Aorta (tissue), 5 donors: ENCODE data around the gene SCIMP. TPM values are rescaled to one million over a fixed set of nuclear protein-coding genes. Genes with fewer than 3 reads are reported as not detected.

ENCODE experiments used
- ATAC-seq: fragments of 200-7000 bp; cut with Tn5 transposase; one replicate; pipeline ENCODE4 v1.9.1; 2022; ENCODE audit warnings: moderate library complexity; ENCODE audit not compliant: low FRiP score
- DNase-seq, 2 donors: peaks; one replicate each; pipeline ENCODE4 v3.0.0-alpha.2; 2020
- H3K27ac ChIP-seq, 2 donors: one replicate each; pipeline ENCODE4 v1.5.1; 2013; ENCODE audit warnings: low read length in 2 of 2, mild to moderate bottlenecking in 2 of 2, moderate library complexity in 2 of 2, control low read depth in 1 of 2, inconsistent platforms in 1 of 2, low read depth in 1 of 2
- H3K27me3 ChIP-seq, 2 donors: one replicate each; pipeline ENCODE4 v1.6.1; 2013; ENCODE audit warnings: control low read depth in 1 of 2, low read length in 1 of 2, mild to moderate bottlenecking in 1 of 2, moderate library complexity in 1 of 2; ENCODE audit not compliant: insufficient read depth in 2 of 2, control insufficient read depth in 1 of 2
- H3K36me3 ChIP-seq, 2 donors: one replicate each; pipeline ENCODE4 v1.6.1; 2013; ENCODE audit warnings: control low read depth in 1 of 2, low read length in 1 of 2, mild to moderate bottlenecking in 1 of 2; ENCODE audit not compliant: insufficient read depth in 2 of 2, control insufficient read depth in 1 of 2
- H3K4me1 ChIP-seq, 2 donors: one replicate each; pipeline ENCODE4 v1.6.1; 2013; ENCODE audit warnings: low read length in 2 of 2, control low read depth in 1 of 2, mild to moderate bottlenecking in 1 of 2, moderate library complexity in 1 of 2; ENCODE audit not compliant: insufficient read depth in 2 of 2, control insufficient read depth in 1 of 2
- H3K4me3 ChIP-seq, 2 donors: one replicate each; pipeline ENCODE4 v1.5.1; 2013; ENCODE audit warnings: low read length in 2 of 2, control low read depth in 1 of 2, mild to moderate bottlenecking in 1 of 2
- H3K9me3 ChIP-seq: one replicate; pipeline ENCODE4 v1.6.1; 2013; ENCODE audit warnings: mild to moderate bottlenecking, low read length; ENCODE audit not compliant: control insufficient read depth
- WGBS, 2 donors: extraction: QIAGEN DNeasy Blood & Tissue Kit; methylation state at CpG; one replicate each; pipeline ENCODE4 v1.1.7; 2013; 5-methylcytosine and 5-hydroxymethylcytosine counted together
- intact Hi-C, 2 donors: fragments of 100-400 bp; cut with DNase I; formaldehyde crosslinking; loops; one replicate each; pipeline versions ENCODE4 v1.14.2 to v1.15.0; 2022
- polyA plus RNA-seq, 2 donors: library from polyadenylated mRNA; stranded (reverse); fragments of 200-250 nt; gene quantifications; one replicate each; pipeline ENCODE4 v1.2.3, GENCODE V29; 2013
- total RNA-seq, 2 donors: library from RNA; stranded (reverse); fragmentation: NEBNext Ultra II Directional; extraction: Animal tissue kit (Norgen Biotek cat#: 25700); gene quantifications; one replicate each; pipeline ENCODE4 v1.2.1, GENCODE V29; 2021
- donor health status: healthy with polysubstance abuse.
- donor health status: Bipolar disorder and iron deficiency.
- donor health status: DM: no; HTN: no; CAD: no.
- donor health status: DM: no; HTN: no; CAD: no.
- donor health status: DM: yes; HTN: yes; CAD: no.

Gene SCIMP
- total and polyA plus RNA-seq, 4 donors, result 0.84 to 8.0 (median 6.0) TPM

- H3K27ac ChIP-seq, result no peak overlapping the region
- 89 to 91% methylated on average over 6 of the region's 6 CpGs for WGBS, 2 donors
- DNase-seq, result no peak
- no peaks in the 10 kb centered on the region for H3K36me3 ChIP-seq
- H3K4me1 ChIP-seq, result no peaks in the 10 kb centered on the region
- no peaks in the 10 kb centered on the region for H3K9me3 ChIP-seq
- no peaks in the 10 kb centered on the region for H3K27me3 ChIP-seq
- no peak for ATAC-seq
- H3K4me3 ChIP-seq, result no peak overlapping the region
- intact Hi-C loops, result no loop called here
Measured at GRCh38 chr17:5263441-5263840, 28.8 kb upstream of the SCIMP start.

DNA sequence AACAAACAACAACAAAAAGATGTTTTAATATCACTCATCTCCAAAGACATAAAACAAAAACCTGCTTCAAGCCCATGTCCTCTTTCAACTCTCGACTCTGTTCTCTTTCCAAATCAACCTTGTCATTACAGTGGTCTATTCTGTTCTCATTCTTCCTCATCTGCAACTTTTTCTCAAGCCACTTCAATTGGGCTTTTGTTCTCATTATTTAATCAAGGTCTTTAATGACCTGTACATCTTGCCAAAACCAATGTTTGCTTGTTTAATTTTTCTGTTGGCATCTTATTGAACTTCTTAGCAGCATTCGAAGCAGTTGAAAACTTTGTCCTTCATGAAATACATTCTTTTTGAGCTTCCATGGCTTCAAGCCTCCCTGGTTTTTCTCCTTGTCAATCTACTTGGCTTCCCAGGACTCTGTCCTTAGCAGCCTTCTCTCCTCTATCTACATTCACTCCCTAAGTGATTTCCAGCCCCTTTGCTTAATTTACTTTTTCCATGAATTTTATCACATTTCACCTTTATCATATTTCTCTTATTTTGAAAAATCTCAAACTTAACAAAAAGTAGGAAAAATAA lies 27.8 kb upstream of the SCIMP start:
- intact Hi-C loops, result no loop called here
- Histone ChIP-seq H3K9me3 (no peaks in the 10 kb centered on the region), H3K4me1 (no peaks in the 10 kb centered on the region), H3K27ac (no peak overlapping the region), H3K27me3 (no peaks in the 10 kb centered on the region), H3K4me3 (no peak overlapping the region), H3K36me3 (no peaks in the 10 kb centered on the region)
- ATAC-seq, result no peak
- WGBS, 2 donors, result 58 to 70% methylated on average over 2 of the region's 2 CpGs
- DNase-seq, result no peak

GRCh38 chr17:5260542-5260941 lies 25.9 kb upstream of the SCIMP start:
- H3K27me3 ChIP-seq, result no peaks in the 10 kb centered on the region
- DNase-seq, result no peak
- ATAC-seq, result no peak
- no peaks in the 10 kb centered on the region for H3K36me3 ChIP-seq
- no peak overlapping the region for H3K4me3 ChIP-seq
- no peaks in the 10 kb centered on the region for H3K4me1 ChIP-seq
- H3K27ac ChIP-seq, result no peak overlapping the region
- intact Hi-C loops, result no loop called here
- no peaks in the 10 kb centered on the region for H3K9me3 ChIP-seq
- 87 to 95% methylated on average over 1 of the region's 1 CpG for WGBS, 2 donors

DNA sequence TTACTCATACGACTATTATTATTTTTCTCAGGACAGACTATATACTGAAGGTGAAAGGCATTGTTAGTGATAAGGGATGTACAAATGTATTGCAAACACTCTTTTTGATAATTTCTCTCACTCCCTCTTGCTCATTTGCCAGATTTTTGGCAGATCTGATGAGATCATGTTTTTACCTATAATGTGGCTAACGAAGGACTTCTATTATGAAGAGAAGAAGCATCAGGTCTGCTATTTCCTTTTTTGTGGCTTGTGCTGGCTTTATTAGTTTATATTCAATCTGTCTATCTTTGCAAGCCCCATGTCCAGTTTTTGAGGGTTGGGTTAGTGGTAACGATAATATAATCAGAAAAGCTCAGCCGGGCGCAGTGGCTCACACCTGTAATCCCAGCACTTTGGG lies 22.5 kb upstream of the SCIMP start:
- no peak overlapping the region for H3K27ac ChIP-seq
- H3K4me3 ChIP-seq, result no peak overlapping the region
- H3K9me3 ChIP-seq, result no peaks in the 10 kb centered on the region
- WGBS, 2 donors, result 94 to 96% methylated on average over 5 of the region's 5 CpGs
- no peak for DNase-seq
- intact Hi-C loops, result no loop called here
- no peak for ATAC-seq
- H3K36me3 ChIP-seq, result no peaks in the 10 kb centered on the region
- no peaks in the 10 kb centered on the region for H3K27me3 ChIP-seq
- no peaks in the 10 kb centered on the region for H3K4me1 ChIP-seq

GRCh38 chr17:5254903-5255521 lies 20.4 kb upstream of the SCIMP start:
- Histone ChIP-seq H3K27ac (no peak overlapping the region), H3K9me3 (no peaks in the 10 kb centered on the region), H3K4me3 (no peak overlapping the region), H3K27me3 (no peaks in the 10 kb centered on the region), H3K36me3 (no peaks in the 10 kb centered on the region), H3K4me1 (no peaks in the 10 kb centered on the region)
- DNase-seq (peak in 1 of 2 donors; percentile 62), ATAC-seq (no peak)
- intact Hi-C loops, result no loop called here
- WGBS, 2 donors, result 55 to 65% methylated on average over 5 of the region's 5 CpGs

- intact Hi-C loops, result no loop called here
- no peaks in the 10 kb centered on the region for H3K9me3 ChIP-seq
- peaks cover 0 to 2% of the 10 kb centered on the region in 2 donors for H3K4me1 ChIP-seq
- 70% methylated on average over 7 of the region's 7 CpGs for WGBS, 2 donors
- DNase-seq (no peak), ATAC-seq (no peak)
- no peak overlapping the region for H3K4me3 ChIP-seq
- no peak overlapping the region for H3K27ac ChIP-seq
- H3K27me3 ChIP-seq, result no peaks in the 10 kb centered on the region
- H3K36me3 ChIP-seq, result no peaks in the 10 kb centered on the region
Measured at GRCh38 chr17:5254414-5254813, 19.8 kb upstream of the SCIMP start.

GRCh38 chr17:5249615-5250014 lies 15.0 kb upstream of the SCIMP start:
- no peaks in the 10 kb centered on the region for H3K36me3 ChIP-seq
- no peaks in the 10 kb centered on the region for H3K27me3 ChIP-seq
- no peak overlapping the region for H3K4me3 ChIP-seq
- intact Hi-C loops, result loop anchor here (1.0 to 10.0 kb wide), 3 partner anchors 190 to 1185 kb away; partner anchors contain the start of genes AIPL1 (in 1 of the 2) and C1QBP (in 1 of the 2)
- H3K27ac ChIP-seq, result no peak overlapping the region
- DNase-seq (peak in 1 of 2 donors; percentile 50), ATAC-seq (peak; percentile 54)
- 0% methylated on average over 4 of the region's 4 CpGs for WGBS, 2 donors
- H3K9me3 ChIP-seq, result no peaks in the 10 kb centered on the region
- peaks cover 0 to 2% of the 10 kb centered on the region in 2 donors for H3K4me1 ChIP-seq

GRCh38 chr17:5248821-5249479 lies 14.3 kb upstream of the SCIMP start:
- intact Hi-C loops, result loop anchor here (1.0 to 10.0 kb wide), 3 partner anchors 190 to 1186 kb away; partner anchors contain the start of genes AIPL1 (in 1 of the 2) and C1QBP (in 1 of the 2)
- DNase-seq, result no peak

More at GRCh38 chr17:5248821-5249479, 14.3 kb upstream of the SCIMP start:
- H3K27ac ChIP-seq, result no peak overlapping the region
- WGBS, 2 donors, result 63 to 69% methylated on average over 22 of the region's 22 CpGs
- ATAC-seq, result no peak
- no peaks in the 10 kb centered on the region for H3K36me3 ChIP-seq
- no peaks in the 10 kb centered on the region for H3K27me3 ChIP-seq
- no peak overlapping the region for H3K4me3 ChIP-seq
- no peaks in the 10 kb centered on the region for H3K9me3 ChIP-seq
- H3K4me1 ChIP-seq, result peaks cover 0 to 2% of the 10 kb centered on the region in 2 donors
